Trophoblast cell (in vitro differentiated cells and primary cell): ENCODE data around the gene CHGA.

ENCODE experiments used
- DNase-seq, 2 donors: peaks; one replicate each; pipeline ENCODE4 v3.0.0-alpha.2; 2016
- H2AFZ ChIP-seq: 2 replicates; pipeline ENCODE4 v1.6.1; 2013; ENCODE audit warnings: low read length, moderate library complexity, mild to moderate bottlenecking; ENCODE audit not compliant: insufficient read depth, poor library complexity
- H2AK5ac ChIP-seq: 2 replicates; pipeline ENCODE4 v1.6.1; 2013; ENCODE audit warnings: mild to moderate bottlenecking, low read length
- H2BK120ac ChIP-seq: 2 replicates; pipeline ENCODE4 v1.6.1; 2013; ENCODE audit warnings: low read length, mild to moderate bottlenecking, moderate library complexity; ENCODE audit not compliant: insufficient read depth, poor library complexity
- H2BK12ac ChIP-seq: 2 replicates; pipeline ENCODE4 v1.6.1; 2013; ENCODE audit warnings: mild to moderate bottlenecking, low read length, moderate library complexity
- H2BK5ac ChIP-seq: 2 replicates; pipeline ENCODE4 v1.6.1; 2013; ENCODE audit warnings: low read length, low read depth, moderate library complexity, mild to moderate bottlenecking; ENCODE audit not compliant: poor library complexity
- H3K14ac ChIP-seq: 2 replicates; pipeline ENCODE4 v1.6.1; 2013; ENCODE audit warnings: mild to moderate bottlenecking, low read length
- H3K18ac ChIP-seq: 2 replicates; pipeline ENCODE4 v1.6.1; 2013; ENCODE audit warnings: mild to moderate bottlenecking, low read length
- H3K23ac ChIP-seq: 2 replicates; pipeline ENCODE4 v1.6.1; 2013; ENCODE audit warnings: low read length
- H3K27ac ChIP-seq: 2 replicates; pipeline ENCODE4 v1.5.1; 2013; ENCODE audit warnings: low read depth, mild to moderate bottlenecking, inconsistent platforms, low read length, moderate library complexity
- H3K27me3 ChIP-seq: 2 replicates; pipeline ENCODE4 v1.6.1; 2013; ENCODE audit warnings: inconsistent platforms, mild to moderate bottlenecking, low read length, moderate library complexity; ENCODE audit not compliant: insufficient read depth
- H3K36me3 ChIP-seq, 2 experiments: 1 replicate in 1 of 2; 2 replicates in 1 of 2; pipeline ENCODE4 v1.6.1; 2013; ENCODE audit warnings: low read length in 2 of 2, mild to moderate bottlenecking in 2 of 2, moderate library complexity in 1 of 2; ENCODE audit not compliant: insufficient read depth in 2 of 2, control insufficient read depth in 1 of 2
- H3K4ac ChIP-seq: 2 replicates; pipeline ENCODE4 v1.6.1; 2013; ENCODE audit warnings: low read depth, mild to moderate bottlenecking, low read length, moderate library complexity
- H3K4me1 ChIP-seq, 2 experiments: 1 replicate in 1 of 2; 2 replicates in 1 of 2; pipeline ENCODE4 v1.6.1; 2013; ENCODE audit warnings: low read length in 2 of 2, mild to moderate bottlenecking in 2 of 2, moderate library complexity in 1 of 2; ENCODE audit not compliant: insufficient read depth in 2 of 2, control insufficient read depth in 1 of 2
- H3K4me2 ChIP-seq: 2 replicates; pipeline ENCODE4 v1.6.1; 2013; ENCODE audit warnings: inconsistent platforms, mild to moderate bottlenecking, low read length, moderate library complexity
- H3K4me3 ChIP-seq: 2 replicates; pipeline ENCODE4 v1.5.1; 2013; ENCODE audit warnings: mild to moderate bottlenecking, low read depth, low read length, inconsistent platforms
- H3K79me1 ChIP-seq: one replicate; pipeline ENCODE4 v1.6.1; 2013; ENCODE audit warnings: low read length
- H3K79me2 ChIP-seq: 2 replicates; pipeline ENCODE4 v1.6.1; 2013; ENCODE audit warnings: low read length, mild to moderate bottlenecking; ENCODE audit not compliant: control insufficient read depth, insufficient read depth, poor library complexity
- H3K9ac ChIP-seq: 2 replicates; pipeline ENCODE4 v1.6.1; 2013; ENCODE audit warnings: mild to moderate bottlenecking, low read length
- H3K9me3 ChIP-seq: 2 replicates; pipeline ENCODE4 v1.6.1; 2013; ENCODE audit warnings: low read depth, mild to moderate bottlenecking, control low read depth, inconsistent platforms, low read length; ENCODE audit not compliant: insufficient read depth
- H4K12ac ChIP-seq: 2 replicates; pipeline ENCODE4 v1.6.1; 2013; ENCODE audit warnings: low read depth, mild to moderate bottlenecking, low read length, moderate library complexity
- H4K8ac ChIP-seq: 2 replicates; pipeline ENCODE4 v1.6.1; 2013; ENCODE audit warnings: low read depth, mild to moderate bottlenecking, low read length, moderate library complexity
- H4K91ac ChIP-seq: one replicate; pipeline ENCODE4 v1.6.1; 2013; ENCODE audit warnings: low read depth, mild to moderate bottlenecking, low read length, moderate library complexity
- WGBS: extraction: QIAGEN DNeasy Blood & Tissue Kit; methylation state at CpG from one replicate; pipeline ENCODE4 v1.1.7; 2013; ENCODE audit warnings: missing lambda C conversion rate; ENCODE audit not compliant: insufficient read length, insufficient coverage; ENCODE audit errors: extremely low coverage; 5-methylcytosine and 5-hydroxymethylcytosine counted together

The CHGA gene

GRCh38 chr14:92969871-92970270, 46.9 kb downstream of the CHGA start:
- no peak for DNase-seq
- Histone ChIP-seq H3K18ac (no peak overlapping the region), H3K4me2 (no peak overlapping the region), H4K8ac (no peak overlapping the region), H3K4ac (no peak overlapping the region), H2AFZ (no peak overlapping the region), H3K27me3 (no peaks in the 10 kb centered on the region), H2BK12ac (no peak overlapping the region), H2BK120ac (no peak overlapping the region), H3K23ac (no peak overlapping the region), H3K9me3 (peaks cover 5% of the 10 kb centered on the region), H4K12ac (no peak overlapping the region), H3K4me3 (no peak overlapping the region), H3K4me1 (no peaks in the 10 kb centered on the region), H2AK5ac (no peak overlapping the region), H3K9ac (no peak overlapping the region), H3K36me3 (no peaks in the 10 kb centered on the region), H3K79me1 (no peaks in the 10 kb centered on the region), H2BK5ac (no peak overlapping the region), H3K27ac (no peak overlapping the region), H4K91ac (no peak overlapping the region), H3K79me2 (no peaks in the 10 kb centered on the region), H3K14ac (no peak overlapping the region)
- WGBS: no CpG with 5 or more reads among the region's 12 CpGs

- peaks cover 4% of the 10 kb centered on the region for H3K9me3 ChIP-seq
- DNase-seq: no peak
- H3K27ac ChIP-seq: no peak overlapping the region
- no peak overlapping the region for H2AK5ac ChIP-seq
- H4K8ac ChIP-seq: no peak overlapping the region
- H3K23ac ChIP-seq: no peak overlapping the region
- no peaks in the 10 kb centered on the region for H3K79me2 ChIP-seq
- no peak overlapping the region for H4K12ac ChIP-seq
- no peak overlapping the region for H3K14ac ChIP-seq
- no peaks in the 10 kb centered on the region for H3K4me1 ChIP-seq
- H3K4me3 ChIP-seq: no peak overlapping the region
- no peak overlapping the region for H3K4ac ChIP-seq
- H3K4me2 ChIP-seq: no peak overlapping the region
- no peak overlapping the region for H3K18ac ChIP-seq
- H3K36me3 ChIP-seq: no peaks in the 10 kb centered on the region
- no peak overlapping the region for H4K91ac ChIP-seq
- H3K27me3 ChIP-seq: no peaks in the 10 kb centered on the region
- H2BK12ac ChIP-seq: no peak overlapping the region
- H3K79me1 ChIP-seq: no peaks in the 10 kb centered on the region
- H3K9ac ChIP-seq: no peak overlapping the region
- H2BK120ac ChIP-seq: no peak overlapping the region
- WGBS: no CpG with 5 or more reads among the region's 12 CpGs
- no peak overlapping the region for H2AFZ ChIP-seq
- H2BK5ac ChIP-seq: no peak overlapping the region
Measured at GRCh38 chr14:92970271-92970670, 47.3 kb downstream of the CHGA start.

- Histone ChIP-seq H3K14ac (no peak overlapping the region), H2AFZ (no peak overlapping the region), H3K79me1 (no peaks in the 10 kb centered on the region), H4K12ac (no peak overlapping the region), H3K4me3 (no peak overlapping the region), H3K79me2 (no peaks in the 10 kb centered on the region), H2AK5ac (no peak overlapping the region), H3K27ac (no peak overlapping the region), H3K36me3 (no peaks in the 10 kb centered on the region), H3K9ac (no peak overlapping the region), H3K18ac (no peak overlapping the region), H2BK120ac (no peak overlapping the region), H3K4ac (no peak overlapping the region), H2BK12ac (no peak overlapping the region), H3K4me2 (no peak overlapping the region), H3K23ac (no peak overlapping the region), H3K9me3 (peaks cover 4% of the 10 kb centered on the region), H4K8ac (no peak overlapping the region), H2BK5ac (no peak overlapping the region), H4K91ac (no peak overlapping the region), H3K4me1 (no peaks in the 10 kb centered on the region), H3K27me3 (no peaks in the 10 kb centered on the region)
- no CpG with 5 or more reads among the region's 16 CpGs for WGBS
- no peak for DNase-seq
Measured at GRCh38 chr14:92971601-92972180, 48.7 kb downstream of the CHGA start.

- H3K9me3 ChIP-seq: peaks cover 4% of the 10 kb centered on the region
- no peak overlapping the region for H3K4me2 ChIP-seq
- H2BK12ac ChIP-seq: no peak overlapping the region
- H3K23ac ChIP-seq: no peak overlapping the region
- H4K8ac ChIP-seq: no peak overlapping the region
- H3K4me3 ChIP-seq: no peak overlapping the region
- no CpG with 5 or more reads among the region's 12 CpGs for WGBS
- no peak overlapping the region for H3K18ac ChIP-seq
- H3K27ac ChIP-seq: no peak overlapping the region
- no peak overlapping the region for H4K12ac ChIP-seq
- no peak overlapping the region for H4K91ac ChIP-seq
- H2AK5ac ChIP-seq: no peak overlapping the region
- no peaks in the 10 kb centered on the region for H3K79me2 ChIP-seq
- no peak overlapping the region for H3K14ac ChIP-seq
- no peaks in the 10 kb centered on the region for H3K36me3 ChIP-seq
- H3K9ac ChIP-seq: no peak overlapping the region
- H2BK120ac ChIP-seq: no peak overlapping the region
- peak; percentile 14 to 53 for DNase-seq
- no peaks in the 10 kb centered on the region for H3K79me1 ChIP-seq
- no peak overlapping the region for H2BK5ac ChIP-seq
- H2AFZ ChIP-seq: no peak overlapping the region
- H3K4ac ChIP-seq: no peak overlapping the region
- no peaks in the 10 kb centered on the region for H3K27me3 ChIP-seq
- H3K4me1 ChIP-seq: no peaks in the 10 kb centered on the region
Measured at GRCh38 chr14:92973261-92973797, 50.4 kb downstream of the CHGA start.
